GM18499 (cell line): ENCODE data around the gene HSF2.
A peak's percentile ranks its signal among the peaks of the same experiment; 100 is the strongest.
"Not testable (repeated sequence)": the region's sequence is repeated elsewhere in the genome, so short reads cannot be mapped to it uniquely, and the experiment has no call there.

Experiments used
- ATAC-seq: cut with Tn5 transposase; IDR thresholded peaks from one replicate; pipeline ENCODE4 v1.9.1; 2021; ENCODE audit warnings: moderate number of reproducible peaks; ENCODE audit not compliant: insufficient read depth, unreplicated experiment

Gene HSF2

DNA sequence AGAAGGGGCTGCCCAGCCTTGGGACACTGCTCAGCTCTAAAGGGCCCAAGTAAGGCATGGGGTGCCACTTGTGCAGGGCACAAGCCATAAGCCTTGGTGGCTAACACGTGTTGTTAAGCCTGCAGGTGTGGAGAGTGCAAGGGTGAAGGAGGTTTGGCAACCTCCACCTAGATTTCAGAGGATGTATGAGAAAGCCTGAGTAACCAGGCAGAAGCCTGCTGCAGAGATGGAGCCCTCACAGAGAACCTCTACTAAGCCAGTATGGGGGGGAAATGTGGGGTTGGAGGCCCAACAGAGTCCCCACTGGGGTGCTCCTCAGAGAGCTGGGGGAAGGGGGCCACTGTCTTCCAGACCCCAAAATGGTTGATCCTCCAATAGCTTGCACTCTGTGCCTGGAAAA is 39.5 kb downstream of the HSF2 start:
- no peak for ATAC-seq

- no peak for ATAC-seq
These were observed 45.8 kb downstream of the HSF2 start for GRCh38 chr6:122445274-122445673.

GRCh38 chr6:122449069-122449468 is 49.6 kb downstream of the HSF2 start:
- ATAC-seq, result no peak

DNA sequence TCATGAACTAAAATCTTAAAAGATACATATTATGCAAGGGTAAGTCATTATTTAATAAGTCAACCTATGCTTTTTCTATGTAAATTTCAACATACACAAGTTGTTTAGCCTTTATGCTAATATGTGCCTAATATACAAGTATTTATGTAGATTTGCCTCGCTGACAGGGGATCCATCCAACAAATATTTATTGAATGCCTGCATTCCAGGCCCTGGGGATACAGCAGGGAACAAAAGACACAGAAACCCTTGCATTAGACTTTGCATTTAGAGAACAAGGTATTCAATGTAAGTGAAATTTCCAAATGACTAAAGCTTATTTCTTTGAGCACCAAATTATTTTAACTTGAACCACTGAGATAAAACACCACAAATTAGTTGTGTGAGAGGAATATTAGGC is 53.1 kb downstream of the HSF2 start:
- no peak for ATAC-seq

- no peak for ATAC-seq
These were observed 55.2 kb downstream of the HSF2 start for GRCh38 chr6:122454673-122455072.

GRCh38 chr6:122455116-122455515 is 55.7 kb downstream of the HSF2 start:
- not testable (repeated sequence) for ATAC-seq

- ATAC-seq, result no peak
These were observed 58.6 kb downstream of the HSF2 start for GRCh38 chr6:122458087-122458486.

DNA sequence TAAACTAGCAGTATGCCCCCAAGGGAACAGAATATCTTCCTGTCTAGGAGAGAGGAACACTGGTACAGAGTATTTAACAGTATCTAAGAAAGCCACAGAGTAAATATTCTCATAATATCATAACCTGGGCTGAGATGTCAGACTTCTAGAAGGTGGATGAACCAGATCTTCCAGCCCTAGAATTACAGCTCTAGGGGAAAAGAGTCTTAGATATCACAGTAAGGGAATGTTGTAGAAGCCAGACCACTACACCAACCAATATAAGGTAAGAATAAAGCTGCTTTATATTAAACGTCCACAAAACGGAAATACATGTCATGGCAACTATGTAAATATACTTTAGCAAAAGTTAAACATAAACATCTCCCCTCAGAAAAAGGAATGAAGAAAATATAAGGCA is 59.8 kb downstream of the HSF2 start:
- no peak for ATAC-seq

DNA sequence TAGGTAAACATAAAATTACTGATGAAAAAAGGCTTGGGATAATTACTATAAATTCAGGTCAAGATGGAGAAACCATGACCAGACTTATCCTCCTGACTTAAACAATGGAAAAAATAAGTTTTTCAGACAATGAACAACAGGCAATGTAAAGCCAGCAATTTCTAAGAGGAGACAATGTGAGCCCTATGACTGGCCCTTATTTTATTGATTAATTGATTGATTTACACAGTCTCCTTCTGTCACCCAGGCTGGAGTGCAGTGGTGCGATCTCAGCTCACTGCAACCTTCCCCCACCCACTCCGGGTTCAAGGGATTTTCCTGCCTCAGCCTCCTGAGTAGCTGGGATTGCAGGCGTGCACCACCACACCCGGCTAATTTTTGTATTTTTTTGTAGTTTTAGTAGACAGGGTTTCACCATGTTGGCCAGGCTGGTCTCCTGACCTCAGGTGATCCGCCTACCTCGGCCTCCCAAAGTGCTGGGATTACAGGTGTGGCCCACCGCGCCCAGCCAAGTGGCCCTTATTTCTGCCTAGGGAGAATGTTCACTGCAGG is 60.5 kb downstream of the HSF2 start:
- not testable (repeated sequence) for ATAC-seq

- ATAC-seq, result no peak
These were observed 62.4 kb downstream of the HSF2 start for GRCh38 chr6:122461885-122462284.

GRCh38 chr6:122471107-122472021 is 71.9 kb downstream of the HSF2 start, which contains the start of gene SERINC1:
Gene SERINC1, minus strand, starts transcription at chr6:122471807. Its CDS starts 70 bp downstream, at chr6:122471737.
- ATAC-seq, result peak; percentile 96

GRCh38 chr6:122472022-122472340 is 72.5 kb downstream of the HSF2 start:
- peak; percentile 37 for ATAC-seq

- no peak for ATAC-seq
These were observed 76.7 kb downstream of the HSF2 start for GRCh38 chr6:122476131-122476530.

DNA sequence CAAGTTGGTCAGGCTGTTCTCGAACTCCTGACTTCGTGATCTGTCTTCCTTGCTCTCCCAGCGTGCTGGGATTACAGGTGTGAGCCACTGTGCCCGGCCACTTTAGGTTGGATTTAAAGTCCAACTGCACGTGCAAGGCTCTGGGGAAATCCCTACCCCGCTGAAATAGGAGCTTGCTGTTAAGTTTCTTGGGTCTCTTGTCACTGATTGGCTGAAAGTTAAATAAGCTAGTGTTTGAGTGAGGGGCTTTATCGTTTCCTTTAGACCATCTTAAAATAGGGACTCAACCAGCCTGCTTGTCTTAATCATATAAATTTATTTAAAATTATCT is 83.3 kb downstream of the HSF2 start:
- no peak for ATAC-seq
